Fibroblast of lung (primary cell): ENCODE results near the gene FMNL2. TPM values are rescaled to one million over a fixed set of nuclear protein-coding genes. Genes with fewer than 3 reads are reported as not detected.

Source experiments
- DNase-seq, 2 donors: peaks; one replicate each; pipeline versions ENCODE4 v3.0.0 to v3.0.0-alpha.2; 2010; ENCODE audit warnings: low read depth in 2 of 2
- H2AFZ ChIP-seq: 2 replicates; pipeline ENCODE4 v1.5.1; 2012; ENCODE audit warnings: low read length, control low read depth, inconsistent platforms
- H3K27ac ChIP-seq: 2 replicates; pipeline ENCODE4 v1.5.1; 2011; ENCODE audit warnings: low read length, control low read depth; ENCODE audit not compliant: insufficient read depth
- H3K27me3 ChIP-seq: 2 replicates; pipeline ENCODE4 v1.5.1; 2011; ENCODE audit warnings: mild to moderate bottlenecking, low read length; ENCODE audit not compliant: control insufficient read depth, insufficient read depth
- H3K36me3 ChIP-seq: 2 replicates; pipeline ENCODE4 v1.5.1; 2011; ENCODE audit warnings: low read length; ENCODE audit not compliant: control insufficient read depth, insufficient read depth
- H3K4me1 ChIP-seq: 2 replicates; pipeline ENCODE4 v1.5.1; 2011; ENCODE audit warnings: low read length; ENCODE audit not compliant: control insufficient read depth, insufficient read depth; ENCODE audit errors: extremely low read depth
- H3K4me2 ChIP-seq: 2 replicates; pipeline ENCODE4 v1.5.1; 2011; ENCODE audit warnings: low read length, control low read depth; ENCODE audit not compliant: insufficient read depth; ENCODE audit errors: extremely low read depth
- H3K4me3 ChIP-seq, 4 experiments: fragments of 200-600 bp in 1 of 4; sonication (generic) in 1 of 4; replicated peaks in 1 of 4; 2 replicates each; pipeline ENCODE4 v1.5.1; 2011 to 2016; ENCODE audit warnings: low read length in 4 of 4, low read depth in 3 of 4, mild to moderate bottlenecking in 3 of 4, control low read depth in 2 of 4, inconsistent platforms in 1 of 4, mixed read lengths in 1 of 4; ENCODE audit not compliant: insufficient read depth in 1 of 4; ENCODE audit errors: control extremely low read depth in 1 of 4
- H3K79me2 ChIP-seq: 2 replicates; pipeline ENCODE4 v1.5.1; 2012; ENCODE audit warnings: mild to moderate bottlenecking, low read length, inconsistent platforms; ENCODE audit not compliant: control insufficient read depth, insufficient read depth
- H3K9ac ChIP-seq: 2 replicates; pipeline ENCODE4 v1.5.1; 2011; ENCODE audit warnings: mild to moderate bottlenecking, low read length, control low read depth; ENCODE audit not compliant: insufficient read depth
- H3K9me3 ChIP-seq: 2 replicates; pipeline ENCODE4 v1.5.1; 2012; ENCODE audit warnings: low read depth, low read length; ENCODE audit not compliant: control insufficient read depth, insufficient read depth
- H4K20me1 ChIP-seq: 2 replicates; pipeline ENCODE4 v1.5.1; 2011; ENCODE audit warnings: low read length; ENCODE audit not compliant: control insufficient read depth, insufficient read depth; ENCODE audit errors: extremely low read depth
- CTCF ChIP-seq, 2 donors: IDR thresholded peaks in 1 of 2; conservative IDR thresholded peaks in 1 of 2; 1 replicate in 1 of 2; 2 replicates in 1 of 2; pipeline ENCODE4 v1.5.1; 2011 to 2012; ENCODE audit warnings: low read length in 2 of 2, control low read depth in 1 of 2, inconsistent platforms in 1 of 2, low read depth in 1 of 2, mild to moderate bottlenecking in 1 of 2
- EZH2 ChIP-seq: IDR thresholded peaks from 2 replicates; pipeline ENCODE4 v1.5.1; 2012; ENCODE audit warnings: low read length, control low read depth, mild to moderate bottlenecking; ENCODE audit errors: missing control alignments
- polyA plus RNA-seq, 2 donors: library from polyadenylated mRNA; depleted of rRNA in 1 of 2; stranded (reverse) in 1 of 2; unstranded in 1 of 2; fragments of >200 nt; gene quantifications; 2 replicates each; pipeline ENCODE4 v1.2.1, GENCODE V29; 2011 to 2012; ENCODE audit warnings: missing spikeins in 1 of 2
- total RNA-seq: library from RNA; depleted of rRNA; stranded (reverse); fragments of >200 nt; gene quantifications from 2 replicates; pipeline ENCODE4 v1.2.1, GENCODE V29; 2014

FMNL2 gene
- total and polyA plus RNA-seq, 2 donors (not counting 1 experiment from before 2014, with no cell fraction given): 12.0 to 30.2 TPM

- H3K27me3 ChIP-seq: no peaks in the 10 kb centered on the region
- H3K9ac ChIP-seq: no peak overlapping the region
- H3K4me2 ChIP-seq: no peak overlapping the region
- H3K4me3 ChIP-seq: no peak overlapping the region
- TF ChIP-seq CTCF (conservative IDR thresholded peaks at IDR 0.05 in 1 of 2, IDR thresholded peaks at IDR 0.05 in 1 of 2; ENCODE audit: low read depth in 1 of 2, low read length in 2 of 2) (no peak), EZH2 (no peak)
- no peaks in the 10 kb centered on the region for H3K36me3 ChIP-seq
- H4K20me1 ChIP-seq: no peaks in the 10 kb centered on the region
- no peak overlapping the region for H3K27ac ChIP-seq
- peaks cover 8% of the 10 kb centered on the region for H3K4me1 ChIP-seq
- H3K79me2 ChIP-seq: no peaks in the 10 kb centered on the region
- H3K9me3 ChIP-seq: no peaks in the 10 kb centered on the region
- no peak for DNase-seq
- H2AFZ ChIP-seq: no peak overlapping the region
Observed at GRCh38 chr2:152646264-152646663, 311.3 kb downstream of the FMNL2 start.

- TF ChIP-seq EZH2 (no peak), CTCF (conservative IDR thresholded peaks at IDR 0.05 in 1 of 2, IDR thresholded peaks at IDR 0.05 in 1 of 2; ENCODE audit: low read depth in 1 of 2, low read length in 2 of 2) (no peak)
- H3K4me3 ChIP-seq: no peak overlapping the region
- no peak overlapping the region for H2AFZ ChIP-seq
- H3K36me3 ChIP-seq: no peaks in the 10 kb centered on the region
- DNase-seq: peak; percentile 69 to 97
- H3K9me3 ChIP-seq: no peaks in the 10 kb centered on the region
- H3K4me1 ChIP-seq: peaks cover 8% of the 10 kb centered on the region
- no peak overlapping the region for H3K4me2 ChIP-seq
- H4K20me1 ChIP-seq: no peaks in the 10 kb centered on the region
- peak overlapping the region; percentile 31 for H3K27ac ChIP-seq
- no peak overlapping the region for H3K9ac ChIP-seq
- no peaks in the 10 kb centered on the region for H3K79me2 ChIP-seq
- no peaks in the 10 kb centered on the region for H3K27me3 ChIP-seq
Observed at GRCh38 chr2:152646775-152647174, 311.8 kb downstream of the FMNL2 start.

GRCh38 chr2:152647552-152647951 lies 312.6 kb downstream of the FMNL2 start:
- DNase-seq: peak; percentile 61 to 68
- TF ChIP-seq EZH2 (no peak), CTCF (conservative IDR thresholded peaks at IDR 0.05 in 1 of 2, IDR thresholded peaks at IDR 0.05 in 1 of 2; ENCODE audit: low read depth in 1 of 2, low read length in 2 of 2) (no peak)
- no peaks in the 10 kb centered on the region for H3K79me2 ChIP-seq
- no peaks in the 10 kb centered on the region for H3K27me3 ChIP-seq
- no peaks in the 10 kb centered on the region for H3K9me3 ChIP-seq
- H2AFZ ChIP-seq: peak overlapping the region; percentile 22
- no peak overlapping the region for H3K4me3 ChIP-seq
- H4K20me1 ChIP-seq: no peaks in the 10 kb centered on the region
- peaks cover 8% of the 10 kb centered on the region for H3K4me1 ChIP-seq
- peak overlapping the region; percentile 49 for H3K27ac ChIP-seq
- H3K9ac ChIP-seq: no peak overlapping the region
- no peaks in the 10 kb centered on the region for H3K36me3 ChIP-seq
- H3K4me2 ChIP-seq: no peak overlapping the region
